ENCODE results near the gene PSMD14.

- no peak for TF ChIP-seq CTCF (IDR thresholded peaks at IDR 0.05)
- no peak for TF ChIP-seq POLR2A (IDR thresholded peaks at IDR 0.05)
Measured at GRCh38 chr2:161308178-161308955, at the start of gene PSMD14.
